MM.1S (cell line): Measurements from ENCODE around the gene OR6Y1.

Source experiments
- EZH2 ChIP-seq: fragments of 300-600 bp; sonication (generic); optimal IDR thresholded peaks from 2 replicates; pipeline ENCODE3; 2017; ENCODE audit warnings: low read depth, mild to moderate bottlenecking, antibody characterized with exemption, low read length, mixed read lengths
- TF ChIP-seq, protein P1 (sequence below): fragments of 300-600 bp; sonication (generic); IDR thresholded peaks from 2 replicates; pipeline ENCODE4 v1.5.1; 2016; ENCODE audit warnings: antibody characterized with exemption, low read length, mixed read lengths

DNA sequence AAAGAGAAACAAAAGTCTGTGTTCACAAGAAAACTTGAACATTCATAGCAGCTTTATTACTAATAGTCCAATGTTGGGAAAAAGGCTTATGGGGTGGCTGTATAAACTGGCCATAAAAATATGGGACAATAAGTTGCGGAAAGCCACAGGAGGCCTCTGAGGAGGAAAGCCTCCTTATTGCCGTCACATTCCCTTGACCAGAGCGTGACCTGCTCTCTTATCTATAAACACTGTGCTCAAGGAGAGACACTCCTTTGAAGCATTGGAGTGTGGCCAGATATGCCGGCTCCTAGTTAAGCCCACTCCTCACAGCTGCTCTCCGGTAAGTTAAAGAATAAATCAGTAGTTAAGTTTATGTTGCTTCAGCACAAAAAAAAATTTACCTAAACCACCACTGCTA is 19.7 kb downstream of the OR6Y1 start:
- TF ChIP-seq, protein P1, sequence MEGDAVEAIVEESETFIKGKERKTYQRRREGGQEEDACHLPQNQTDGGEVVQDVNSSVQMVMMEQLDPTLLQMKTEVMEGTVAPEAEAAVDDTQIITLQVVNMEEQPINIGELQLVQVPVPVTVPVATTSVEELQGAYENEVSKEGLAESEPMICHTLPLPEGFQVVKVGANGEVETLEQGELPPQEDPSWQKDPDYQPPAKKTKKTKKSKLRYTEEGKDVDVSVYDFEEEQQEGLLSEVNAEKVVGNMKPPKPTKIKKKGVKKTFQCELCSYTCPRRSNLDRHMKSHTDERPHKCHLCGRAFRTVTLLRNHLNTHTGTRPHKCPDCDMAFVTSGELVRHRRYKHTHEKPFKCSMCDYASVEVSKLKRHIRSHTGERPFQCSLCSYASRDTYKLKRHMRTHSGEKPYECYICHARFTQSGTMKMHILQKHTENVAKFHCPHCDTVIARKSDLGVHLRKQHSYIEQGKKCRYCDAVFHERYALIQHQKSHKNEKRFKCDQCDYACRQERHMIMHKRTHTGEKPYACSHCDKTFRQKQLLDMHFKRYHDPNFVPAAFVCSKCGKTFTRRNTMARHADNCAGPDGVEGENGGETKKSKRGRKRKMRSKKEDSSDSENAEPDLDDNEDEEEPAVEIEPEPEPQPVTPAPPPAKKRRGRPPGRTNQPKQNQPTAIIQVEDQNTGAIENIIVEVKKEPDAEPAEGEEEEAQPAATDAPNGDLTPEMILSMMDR = no peak
- no peak for TF ChIP-seq EZH2
